ENCODE results near the gene USP4. TPM values are rescaled to one million over a fixed set of nuclear protein-coding genes. Genes with fewer than 3 reads are reported as not detected.

USP4 gene
- total RNA-seq, 1 experiment from 2014 or later, result 43.5 TPM

DNA sequence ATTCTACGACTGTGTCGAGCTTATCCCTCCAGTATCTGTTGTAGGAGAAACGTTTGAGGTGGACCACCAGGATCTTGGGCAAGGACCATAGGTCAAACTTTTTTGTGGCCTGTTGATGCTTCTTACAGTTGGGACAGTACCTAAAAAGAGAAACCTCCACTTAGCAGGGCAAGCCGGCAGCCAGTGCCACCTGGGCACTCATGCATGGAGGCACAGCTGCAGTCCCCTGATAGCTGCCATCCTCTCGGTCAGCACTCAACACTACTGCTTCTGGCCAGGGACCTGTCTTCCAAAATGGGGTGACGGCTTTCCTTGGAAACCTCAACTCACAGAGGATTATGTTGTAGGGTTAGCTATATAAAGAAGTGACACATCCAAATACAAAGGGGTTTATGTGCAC lies 55.9 kb downstream of the USP4 start:
- DNase-seq, result no peak
- intact Hi-C loops (cut with micrococcal nuclease; ENCODE audit: unreplicated experiment), result no loop called here
- CTCF ChIA-PET, result interaction anchor here (0.5 kb wide), 1 partner anchor 136 kb away, joined by 3 read pairs; no protein-coding TSS in a partner anchor
- H3K36me3 Mint-ChIP-seq (ENCODE audit: insufficient read depth, unreplicated experiment), result peaks cover 38% of the 10 kb centered on the region
- no peak overlapping the region for H3K4me3 Mint-ChIP-seq (ENCODE audit: low read depth, unreplicated experiment)
- no peak overlapping the region for H3K27ac Mint-ChIP-seq (ENCODE audit: unreplicated experiment)
- no TSS peak for BruUV-seq (replicated peaks)
- H3K4me1 Mint-ChIP-seq (ENCODE audit: low read depth, unreplicated experiment), result no peaks in the 10 kb centered on the region
- TF ChIP-seq, protein P1, sequence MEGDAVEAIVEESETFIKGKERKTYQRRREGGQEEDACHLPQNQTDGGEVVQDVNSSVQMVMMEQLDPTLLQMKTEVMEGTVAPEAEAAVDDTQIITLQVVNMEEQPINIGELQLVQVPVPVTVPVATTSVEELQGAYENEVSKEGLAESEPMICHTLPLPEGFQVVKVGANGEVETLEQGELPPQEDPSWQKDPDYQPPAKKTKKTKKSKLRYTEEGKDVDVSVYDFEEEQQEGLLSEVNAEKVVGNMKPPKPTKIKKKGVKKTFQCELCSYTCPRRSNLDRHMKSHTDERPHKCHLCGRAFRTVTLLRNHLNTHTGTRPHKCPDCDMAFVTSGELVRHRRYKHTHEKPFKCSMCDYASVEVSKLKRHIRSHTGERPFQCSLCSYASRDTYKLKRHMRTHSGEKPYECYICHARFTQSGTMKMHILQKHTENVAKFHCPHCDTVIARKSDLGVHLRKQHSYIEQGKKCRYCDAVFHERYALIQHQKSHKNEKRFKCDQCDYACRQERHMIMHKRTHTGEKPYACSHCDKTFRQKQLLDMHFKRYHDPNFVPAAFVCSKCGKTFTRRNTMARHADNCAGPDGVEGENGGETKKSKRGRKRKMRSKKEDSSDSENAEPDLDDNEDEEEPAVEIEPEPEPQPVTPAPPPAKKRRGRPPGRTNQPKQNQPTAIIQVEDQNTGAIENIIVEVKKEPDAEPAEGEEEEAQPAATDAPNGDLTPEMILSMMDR (IDR thresholded peaks at IDR 0.05; ENCODE audit: unreplicated experiment), result no peak
- no peaks in the 10 kb centered on the region for H3K9me3 Mint-ChIP-seq (ENCODE audit: low read depth, unreplicated experiment)
- H3K27me3 Mint-ChIP-seq (ENCODE audit: unreplicated experiment), result no peaks in the 10 kb centered on the region

DNA sequence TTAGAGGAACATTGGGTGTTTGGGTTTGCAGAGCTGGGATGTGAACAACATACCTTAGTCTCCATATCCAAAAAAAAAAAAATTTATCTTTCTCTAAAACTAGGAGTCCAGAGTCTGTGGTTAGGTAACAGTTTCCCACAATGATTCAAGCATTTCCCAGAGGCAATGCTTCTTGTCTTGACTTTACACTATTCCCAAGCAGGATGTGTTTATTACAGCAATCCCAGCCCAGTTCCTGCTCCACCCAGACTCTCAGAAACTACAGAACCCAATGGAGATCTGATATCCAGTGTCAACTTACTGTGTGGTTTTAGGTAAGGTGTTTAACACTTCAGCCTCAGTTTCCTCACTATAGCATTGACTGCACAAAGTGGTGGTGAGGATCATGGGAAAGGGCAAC lies 60.5 kb downstream of the USP4 start:
- Mint-ChIP-seq H3K4me1 (ENCODE audit: low read depth, unreplicated experiment) (peaks cover 9% of the 10 kb centered on the region), H3K27ac (ENCODE audit: unreplicated experiment) (no peak overlapping the region), H3K36me3 (ENCODE audit: insufficient read depth, unreplicated experiment) (peaks cover 53% of the 10 kb centered on the region), H3K27me3 (ENCODE audit: unreplicated experiment) (no peaks in the 10 kb centered on the region), H3K9me3 (ENCODE audit: low read depth, unreplicated experiment) (no peaks in the 10 kb centered on the region), H3K4me3 (ENCODE audit: low read depth, unreplicated experiment) (no peak overlapping the region)
- TF ChIP-seq, protein P1 (IDR thresholded peaks at IDR 0.05; ENCODE audit: unreplicated experiment), result no peak
- no peak for DNase-seq
- CTCF ChIA-PET, result interaction anchor here (0.6 kb wide), 1 partner anchor 158 kb away, joined by 3 read pairs; the partner anchor contains the start of gene USP19
- intact Hi-C loops (cut with micrococcal nuclease; ENCODE audit: unreplicated experiment), result loop anchor here (5.0 kb wide), 1 partner anchor 107 kb away; the partner anchor contains the start of gene KLHDC8B
- BruUV-seq (replicated peaks), result no TSS peak

DNA sequence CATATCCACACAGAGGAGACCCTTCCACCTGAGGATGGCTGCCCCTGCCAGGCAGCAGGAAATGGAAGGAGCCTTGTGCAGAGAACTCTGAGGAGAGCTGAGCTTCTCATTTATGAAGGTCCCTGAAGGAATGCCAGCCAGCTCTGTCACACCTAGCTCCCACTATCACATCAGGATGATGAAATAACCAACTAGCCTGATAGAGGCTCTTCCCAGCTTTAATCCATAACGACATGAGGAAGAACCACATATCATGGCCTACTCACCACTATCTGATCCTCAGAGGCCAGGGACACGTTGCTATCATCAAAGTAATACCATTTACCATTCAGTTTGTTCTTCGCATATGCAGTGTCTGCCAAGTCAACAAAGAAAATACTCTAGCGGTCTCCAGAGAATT lies 61.3 kb downstream of the USP4 start:
- no peak overlapping the region for H3K4me3 Mint-ChIP-seq (ENCODE audit: low read depth, unreplicated experiment)
- BruUV-seq (replicated peaks), result no TSS peak
- no peak overlapping the region for H3K27ac Mint-ChIP-seq (ENCODE audit: unreplicated experiment)
- no peak for DNase-seq
- H3K9me3 Mint-ChIP-seq (ENCODE audit: low read depth, unreplicated experiment), result no peaks in the 10 kb centered on the region
- TF ChIP-seq, protein P1 (IDR thresholded peaks at IDR 0.05; ENCODE audit: unreplicated experiment), result no peak
- intact Hi-C loops (cut with micrococcal nuclease; ENCODE audit: unreplicated experiment), result loop anchor here (5.0 kb wide), 1 partner anchor 106 kb away; the partner anchor contains the start of gene KLHDC8B
- H3K4me1 Mint-ChIP-seq (ENCODE audit: low read depth, unreplicated experiment), result peaks cover 9% of the 10 kb centered on the region
- peaks cover 50% of the 10 kb centered on the region for H3K36me3 Mint-ChIP-seq (ENCODE audit: insufficient read depth, unreplicated experiment)
- CTCF ChIA-PET, result interaction anchor here (0.6 kb wide), 1 partner anchor 183 kb away, joined by 5 read pairs; no protein-coding TSS in a partner anchor
- H3K27me3 Mint-ChIP-seq (ENCODE audit: unreplicated experiment), result no peaks in the 10 kb centered on the region

DNA sequence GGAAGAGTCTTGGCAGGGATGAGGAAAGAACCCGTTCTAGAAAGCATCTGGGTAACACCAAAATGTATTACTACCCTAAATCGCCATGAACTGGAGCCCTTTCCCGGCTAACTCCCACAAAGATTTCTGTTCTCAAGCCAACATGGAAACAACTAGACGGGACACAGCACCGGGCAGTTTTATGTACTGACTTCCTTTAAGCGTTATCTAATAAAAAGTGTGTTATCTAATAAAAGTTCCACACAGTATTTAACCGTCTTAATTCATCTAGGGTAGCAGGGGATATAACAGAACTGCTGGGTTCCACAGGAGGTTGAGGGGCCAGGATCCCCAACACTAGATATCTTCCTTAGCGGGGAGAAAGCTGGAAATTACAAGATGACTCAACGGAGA lies 62.5 kb downstream of the USP4 start:
- intact Hi-C loops (cut with micrococcal nuclease; ENCODE audit: unreplicated experiment), result loop anchor here (5.0 kb wide), 1 partner anchor 105 kb away; the partner anchor contains the start of gene KLHDC8B
- Mint-ChIP-seq H3K27me3 (ENCODE audit: unreplicated experiment) (no peaks in the 10 kb centered on the region), H3K9me3 (ENCODE audit: low read depth, unreplicated experiment) (no peaks in the 10 kb centered on the region), H3K4me1 (ENCODE audit: low read depth, unreplicated experiment) (peaks cover 9% of the 10 kb centered on the region), H3K27ac (ENCODE audit: unreplicated experiment) (no peak overlapping the region), H3K4me3 (ENCODE audit: low read depth, unreplicated experiment) (peak overlapping the region; percentile 63), H3K36me3 (ENCODE audit: insufficient read depth, unreplicated experiment) (peaks cover 41% of the 10 kb centered on the region)
- DNase-seq, result no peak
- TF ChIP-seq, protein P1 (IDR thresholded peaks at IDR 0.05; ENCODE audit: unreplicated experiment), result no peak
- CTCF ChIA-PET, result interaction anchor here (0.7 kb wide), 1 partner anchor 97 kb away, joined by 3 read pairs; no protein-coding TSS in a partner anchor
- BruUV-seq (replicated peaks), result no TSS peak

Measured in Calu3 (cell line).